Femur (tissue), 1 donor: ENCODE measurements around the gene VDAC2.
A peak's percentile ranks its signal among the peaks of the same experiment; 100 is the strongest.
"Not testable (repeated sequence)": the region's sequence is repeated elsewhere in the genome, so short reads cannot be mapped to it uniquely, and the experiment has no call there.

Source experiments
- DNase-seq: peaks from one replicate; pipeline ENCODE4 v3.0.0-alpha.2; 2017

The VDAC2 gene

DNA sequence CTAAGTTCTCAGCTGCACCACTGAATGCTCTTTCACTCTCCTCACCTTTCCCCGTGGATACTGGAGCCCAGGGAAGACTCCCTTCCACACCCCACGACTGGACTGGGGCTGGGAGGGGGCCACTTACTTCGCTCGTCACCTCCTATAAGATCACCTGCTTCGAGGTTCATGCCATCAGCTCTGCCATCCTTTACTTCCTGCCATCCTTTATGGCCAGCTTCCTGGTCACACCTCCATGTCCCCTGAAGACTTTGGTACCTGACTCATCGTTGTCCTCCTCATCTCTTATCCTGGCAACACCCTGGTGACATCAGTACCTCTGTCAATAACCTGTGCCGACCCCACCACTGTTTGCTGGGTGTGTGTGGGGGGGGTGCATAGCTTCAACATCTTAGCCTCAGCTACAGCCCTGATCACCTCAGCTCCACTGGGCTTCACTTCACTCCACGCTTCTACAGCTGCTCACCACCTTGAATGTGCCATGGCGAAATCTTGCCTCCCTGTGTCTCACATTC is 8.7 kb upstream of the VDAC2 start:
- no peak for DNase-seq

DNA sequence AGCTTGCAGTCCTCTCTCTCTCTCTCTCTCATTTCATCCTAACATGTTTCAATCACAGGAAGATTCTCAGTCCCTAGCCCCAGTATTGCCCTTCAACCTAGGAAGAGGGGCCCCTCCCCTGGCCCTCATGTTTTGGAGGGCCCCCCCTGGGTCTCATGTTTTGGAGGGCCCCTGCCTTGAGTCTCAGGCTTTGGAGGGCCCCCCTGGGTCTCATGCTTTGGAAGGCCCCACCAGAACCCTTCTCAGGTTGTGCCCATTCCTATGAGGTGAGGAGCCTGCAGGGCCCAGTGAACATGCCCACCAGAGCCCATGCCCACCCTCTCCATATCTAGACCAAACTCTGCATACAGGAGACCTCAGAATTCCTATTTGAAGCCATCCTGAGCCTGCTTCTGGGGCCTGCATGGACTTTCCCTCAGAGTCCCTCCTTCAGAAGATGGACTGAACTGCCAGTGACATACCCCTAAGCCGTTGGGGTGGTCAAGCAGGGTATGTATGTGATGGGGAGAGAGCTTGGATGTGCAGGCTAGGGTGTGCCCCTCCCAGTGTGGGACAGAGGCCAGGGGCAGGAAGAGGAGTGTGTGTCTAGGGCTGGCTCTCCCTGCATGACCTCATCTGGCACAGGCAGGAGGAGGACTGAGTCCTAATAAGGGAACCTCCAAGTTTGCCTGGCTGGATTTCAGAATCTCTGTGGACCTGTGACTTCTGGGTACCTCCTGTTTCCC is 8.1 kb upstream of the VDAC2 start:
- DNase-seq: peak; percentile 36

DNA sequence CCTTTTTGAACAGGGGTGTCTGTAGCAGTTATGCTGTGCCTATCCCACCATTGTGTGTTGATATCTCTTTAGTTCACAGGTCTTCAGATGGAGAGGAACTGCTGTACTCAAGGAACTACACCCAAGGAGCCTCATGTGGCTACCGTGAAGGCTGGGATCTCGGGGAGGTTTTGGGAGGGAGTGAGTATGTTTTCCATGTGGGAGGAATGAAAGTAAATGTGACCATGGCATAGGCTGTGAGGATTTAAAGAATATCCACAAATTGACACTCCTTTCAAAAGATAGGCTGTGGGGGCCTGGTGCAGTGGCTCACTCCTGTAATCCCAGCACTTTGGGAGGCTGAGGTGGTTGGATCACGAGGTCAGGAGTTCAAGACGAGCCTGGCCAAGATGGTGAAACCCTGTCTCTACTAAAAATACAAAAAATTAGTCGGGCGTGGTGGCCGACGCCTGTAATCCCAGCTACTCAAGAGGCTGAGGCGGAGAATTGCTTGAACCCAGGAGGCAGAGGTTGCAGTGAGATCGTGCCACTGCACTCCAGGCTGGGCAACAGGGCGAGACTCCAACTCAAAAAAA is 7.5 kb upstream of the VDAC2 start:
- DNase-seq: not testable (repeated sequence)

DNA sequence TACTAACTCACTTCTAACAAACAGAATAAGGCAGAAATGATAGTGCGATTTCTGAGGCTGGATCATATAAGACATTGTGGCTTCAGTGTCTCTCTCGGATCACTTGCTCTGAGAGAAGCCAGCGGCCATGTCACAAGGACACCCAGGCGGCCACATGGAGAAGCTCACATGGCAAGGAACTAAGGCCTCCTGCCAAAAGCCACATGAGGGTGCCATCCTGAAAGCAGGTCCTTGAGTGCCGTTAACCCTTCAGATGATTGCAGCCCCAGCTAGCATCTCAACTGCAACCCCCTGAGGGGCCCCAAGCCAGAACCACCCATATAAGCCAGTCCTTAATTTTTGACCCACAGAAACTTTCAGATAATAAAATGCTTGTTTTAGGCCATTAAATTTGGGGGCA is 6.9 kb upstream of the VDAC2 start:
- no peak for DNase-seq

DNA sequence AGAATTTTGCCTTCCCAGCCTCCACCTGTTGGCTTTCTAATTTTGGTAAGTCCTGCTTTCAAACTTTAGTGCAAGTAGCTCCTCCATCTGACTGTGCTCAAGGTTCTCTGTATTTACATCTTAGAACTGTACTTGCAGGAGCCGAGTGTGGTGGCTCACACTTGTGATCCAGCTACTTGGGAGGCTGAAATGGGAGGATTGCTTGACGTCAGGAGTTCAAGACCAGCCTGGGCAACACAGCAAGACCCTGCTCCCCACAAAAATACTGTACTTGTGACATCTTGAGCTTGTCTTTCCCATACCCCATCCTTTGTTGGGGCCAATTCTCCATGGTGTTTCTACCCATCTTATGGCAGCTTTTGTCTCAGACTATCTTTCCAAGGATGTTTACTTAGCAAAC is 4.7 kb upstream of the VDAC2 start:
- DNase-seq: no peak

DNA sequence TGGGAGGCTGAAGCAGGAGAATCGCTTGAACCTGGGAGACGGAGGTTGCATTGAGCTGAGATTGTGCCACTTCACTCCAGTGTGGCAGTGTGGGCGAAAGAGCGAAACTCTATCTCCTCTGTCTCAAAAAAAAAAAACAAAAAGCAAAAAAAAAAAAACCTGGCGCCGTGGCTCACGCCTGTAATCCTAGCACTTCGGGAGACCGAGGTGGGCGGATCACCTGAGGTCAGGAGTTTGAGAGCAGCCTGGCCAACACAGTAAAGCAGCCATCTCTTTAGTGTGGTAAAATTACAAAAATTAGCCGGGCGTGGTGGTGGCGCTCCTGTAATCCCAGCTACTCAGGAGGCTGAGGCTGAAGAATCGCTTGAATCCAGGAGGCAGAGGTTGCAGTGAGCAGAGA is 4.0 kb upstream of the VDAC2 start:
- DNase-seq: not testable (repeated sequence)

DNA sequence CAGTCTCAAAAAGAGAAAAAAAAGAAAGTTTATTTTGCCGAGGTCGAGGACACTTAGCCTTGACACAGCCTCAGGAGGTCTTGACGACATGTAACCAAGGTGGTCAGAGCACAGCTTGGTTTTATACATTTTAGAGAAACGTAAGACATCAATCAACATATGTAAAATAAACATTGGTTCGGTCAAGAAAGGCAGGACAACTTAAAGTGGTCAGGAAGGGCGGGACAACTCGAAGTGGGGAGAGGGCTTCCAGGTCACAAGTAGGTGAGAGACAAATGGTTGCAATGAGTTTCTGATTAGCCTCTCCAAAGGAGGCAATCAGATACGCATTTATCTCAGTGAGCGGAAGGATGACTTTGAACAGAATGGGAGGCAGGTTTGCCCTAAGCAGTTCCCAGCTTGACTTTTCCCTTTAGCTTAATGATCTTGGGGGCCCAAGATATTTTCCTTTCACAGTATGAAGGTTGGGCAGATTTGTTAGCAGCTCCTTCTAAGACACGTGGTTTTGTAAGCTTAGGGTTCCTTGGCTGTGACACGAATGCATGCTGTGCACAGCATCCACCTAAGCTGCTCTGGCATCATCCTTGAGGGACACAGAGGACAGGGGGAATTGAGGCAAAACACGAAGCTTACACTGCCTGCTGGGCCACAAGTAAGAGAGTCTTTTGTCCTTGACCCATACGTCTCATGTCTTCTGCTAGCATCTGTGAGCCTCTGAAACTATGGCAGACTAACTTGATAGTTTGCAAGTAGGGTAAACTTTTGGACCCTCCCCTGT is 3.3 kb upstream of the VDAC2 start:
- DNase-seq: no peak

DNA sequence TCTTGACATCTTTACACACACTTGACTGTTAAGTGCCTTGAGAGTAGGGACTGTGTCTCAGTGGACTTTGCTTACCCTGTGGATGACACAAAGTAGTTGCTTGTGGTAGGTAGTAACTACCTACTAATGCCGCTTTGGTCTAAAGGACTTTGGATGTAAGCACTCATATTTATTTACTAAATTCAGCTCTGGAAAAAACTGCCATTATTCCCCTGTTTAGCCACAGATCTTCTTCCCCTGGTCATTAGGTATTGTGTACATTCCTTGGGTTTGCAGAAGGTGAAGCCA is 2.8 kb upstream of the VDAC2 start:
- no peak for DNase-seq

DNA sequence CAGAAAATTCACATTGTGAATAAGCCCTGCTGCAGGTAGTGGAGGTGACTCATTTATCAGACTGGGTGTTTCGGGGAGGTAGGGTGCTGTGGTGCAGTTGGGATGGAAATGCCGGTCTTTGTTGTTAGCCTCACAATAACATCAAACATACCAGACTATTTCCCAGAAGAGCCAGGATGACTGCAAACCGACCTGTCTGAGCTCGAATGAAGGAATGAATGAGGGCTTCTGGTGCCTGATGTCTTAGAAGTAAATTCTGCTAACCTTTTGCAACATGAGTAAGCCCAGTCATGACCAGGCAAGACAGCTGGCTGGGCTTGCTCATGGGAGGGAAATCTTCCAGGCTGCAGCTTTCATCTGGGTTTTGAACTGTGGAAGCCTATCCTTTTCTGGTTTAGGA is 2.4 kb upstream of the VDAC2 start:
- DNase-seq: peak; percentile 51

DNA sequence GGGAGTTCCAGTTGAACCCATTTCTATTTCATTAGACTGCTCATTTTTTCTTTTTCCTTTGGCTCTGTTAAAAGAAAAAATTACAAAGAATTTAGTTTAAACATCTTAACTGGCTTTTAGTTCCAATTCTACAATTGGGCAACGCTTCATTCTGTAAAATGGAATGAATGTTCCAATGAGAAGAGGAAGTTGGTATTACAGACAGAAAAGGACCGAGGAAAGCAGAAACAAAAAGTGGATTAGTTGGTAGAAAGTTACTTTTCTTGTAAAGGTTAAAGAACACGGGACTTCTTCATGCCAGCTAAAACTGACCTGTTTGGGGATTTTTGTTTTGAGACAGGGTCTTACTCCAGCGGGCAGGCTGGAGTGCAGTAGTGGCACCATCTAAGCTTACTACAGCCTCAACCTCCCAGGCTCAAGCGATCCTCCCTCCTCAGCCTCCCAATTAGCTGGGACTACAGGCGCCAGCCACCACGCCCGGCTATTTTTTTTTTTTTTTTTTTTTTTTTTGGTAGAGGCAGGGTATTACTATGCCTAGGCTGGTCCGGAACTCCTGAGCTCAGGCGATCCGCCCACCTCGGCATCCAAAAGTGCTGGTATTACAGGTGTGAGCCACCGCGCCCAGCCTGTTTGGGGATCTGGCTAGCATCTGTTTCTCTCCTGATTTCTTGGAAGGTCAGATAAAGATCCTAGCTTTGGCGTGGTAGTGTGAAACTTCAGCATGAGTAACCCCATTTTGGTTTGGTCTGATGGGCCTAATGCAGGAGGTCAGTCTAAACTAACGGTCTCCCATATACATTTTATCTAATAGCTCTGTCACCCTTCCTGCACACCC is 1.3 kb upstream of the VDAC2 start:
- DNase-seq: no peak

DNA sequence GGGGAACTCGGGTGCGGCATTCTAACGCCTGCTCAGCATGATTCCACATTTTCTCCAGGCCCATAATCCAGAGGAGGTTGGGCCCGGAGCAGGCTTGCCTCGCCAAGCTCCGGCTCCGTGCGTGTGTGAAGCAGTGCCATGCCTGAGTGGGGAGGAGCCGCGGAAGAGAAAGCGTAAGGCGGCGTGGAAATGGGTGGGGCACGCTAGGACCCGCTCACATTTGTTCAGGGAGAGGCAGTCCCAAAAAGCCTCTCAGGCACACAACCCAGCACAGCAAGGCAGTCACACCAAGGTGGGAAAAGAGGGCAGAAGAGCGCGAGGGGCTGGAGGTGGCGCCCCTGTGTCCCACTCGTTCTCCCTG is 695 bp upstream of the VDAC2 start:
- peak; percentile 89 for DNase-seq

DNA sequence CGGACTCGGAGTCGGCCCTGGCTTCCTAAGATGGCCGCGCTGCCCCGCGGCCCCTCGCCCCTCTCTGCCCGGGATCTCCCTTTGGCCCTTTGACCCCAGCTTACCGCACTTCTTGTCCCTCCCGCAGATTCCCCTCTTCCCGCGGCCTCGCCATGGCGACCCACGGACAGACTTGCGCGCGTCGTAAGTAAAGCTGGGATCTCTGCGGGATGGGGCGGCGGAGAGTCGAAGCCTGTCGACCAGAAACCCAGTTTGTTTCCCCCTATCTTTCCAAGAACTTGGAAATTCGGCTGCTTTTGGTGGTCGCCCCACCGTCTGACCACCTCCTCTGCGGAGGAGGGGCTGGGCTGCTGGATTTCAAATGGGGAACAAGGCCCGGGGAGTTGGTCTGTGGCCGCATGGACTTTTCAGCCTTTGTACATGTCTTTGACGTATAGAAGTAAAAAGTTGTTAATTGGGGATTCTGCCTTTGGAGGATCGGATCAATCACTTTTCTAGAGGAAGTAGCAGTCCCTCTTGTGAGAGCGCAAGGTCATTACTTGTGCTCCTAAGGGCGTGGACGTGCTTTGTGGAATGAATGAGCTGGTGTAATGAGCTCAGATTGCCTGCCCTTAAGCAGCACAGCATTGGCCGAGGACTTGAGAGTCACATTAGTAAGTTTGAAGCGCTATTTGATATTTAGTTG is 553 bp downstream of the VDAC2 start:
- peak; percentile 46 for DNase-seq

DNA sequence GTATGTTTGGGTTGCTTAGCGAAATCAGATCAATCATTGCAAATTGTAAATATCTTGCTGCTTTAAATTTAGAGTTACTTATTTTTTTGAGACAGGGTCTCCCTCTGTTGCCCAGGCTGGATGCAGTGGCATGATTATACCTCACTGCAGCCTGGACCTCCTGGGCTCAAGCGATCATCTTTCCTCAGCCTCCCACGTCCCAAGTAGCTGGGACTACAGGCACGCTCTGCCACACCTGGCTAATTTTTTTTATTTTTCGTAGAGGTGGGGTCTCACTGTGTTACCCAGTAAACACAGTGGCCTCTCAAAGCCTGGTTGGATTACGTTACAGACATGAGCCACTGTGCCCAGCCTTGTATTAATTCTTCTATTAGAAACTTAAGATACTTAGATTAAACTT is 1.7 kb downstream of the VDAC2 start:
- DNase-seq: no peak

DNA sequence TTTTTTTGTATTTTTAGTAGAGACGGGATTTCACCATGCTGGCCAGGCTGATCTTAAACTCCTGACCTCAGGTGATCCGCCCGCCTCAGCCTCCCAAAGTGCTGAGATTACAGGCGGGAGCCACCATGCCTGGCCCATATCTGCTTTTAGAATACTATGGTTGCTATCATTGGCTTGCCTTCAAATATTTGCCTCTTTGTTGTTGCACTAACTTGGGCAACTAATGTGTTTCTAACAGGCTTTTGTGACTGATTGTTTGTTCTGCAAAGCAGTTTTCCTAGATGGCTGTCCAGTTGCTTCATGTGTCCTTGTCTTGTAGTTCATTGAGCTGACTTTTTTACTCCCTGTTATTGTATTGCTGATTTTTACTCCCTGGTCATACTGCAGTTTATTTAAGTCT is 9.7 kb downstream of the VDAC2 start:
- no peak for DNase-seq

DNA sequence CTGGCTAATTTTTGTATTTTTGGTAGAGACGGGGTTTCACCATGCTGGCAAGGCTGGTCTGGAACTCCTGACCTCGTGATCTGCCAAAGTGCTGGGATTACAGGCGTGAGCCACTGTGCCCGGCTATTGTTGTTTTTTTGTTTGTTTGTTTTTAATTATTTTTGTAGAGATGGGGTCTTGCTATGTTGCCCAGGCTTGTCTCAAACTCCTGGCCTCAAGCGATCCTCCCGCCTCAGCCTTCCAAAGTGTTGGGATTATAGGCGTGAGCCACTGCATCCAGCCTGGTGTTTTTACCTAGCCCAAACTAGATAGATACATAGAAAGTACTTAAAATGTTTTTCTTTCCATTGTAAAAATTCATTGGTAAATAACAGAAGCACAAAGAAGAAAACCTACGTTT is 10.9 kb downstream of the VDAC2 start:
- not testable (repeated sequence) for DNase-seq

DNA sequence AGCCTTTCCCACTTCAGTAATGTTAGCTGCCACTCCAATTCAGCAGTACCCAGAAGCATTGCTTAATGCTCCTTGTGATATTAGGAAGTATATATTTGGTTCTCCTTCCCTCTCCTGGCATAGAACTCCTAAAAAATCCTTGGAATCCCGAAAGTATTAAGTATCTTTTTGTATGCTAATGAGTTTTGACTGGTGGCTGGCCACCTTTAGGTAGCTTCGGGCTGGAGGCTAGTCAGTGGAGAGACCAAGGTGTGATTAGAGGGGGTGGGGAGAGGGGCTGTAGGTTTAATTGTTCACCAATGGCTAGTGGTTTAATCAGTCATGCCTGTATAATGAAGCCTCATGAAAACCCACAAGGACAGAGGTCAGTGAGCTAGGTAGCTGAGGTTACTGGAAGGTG is 12.9 kb downstream of the VDAC2 start:
- no peak for DNase-seq

DNA sequence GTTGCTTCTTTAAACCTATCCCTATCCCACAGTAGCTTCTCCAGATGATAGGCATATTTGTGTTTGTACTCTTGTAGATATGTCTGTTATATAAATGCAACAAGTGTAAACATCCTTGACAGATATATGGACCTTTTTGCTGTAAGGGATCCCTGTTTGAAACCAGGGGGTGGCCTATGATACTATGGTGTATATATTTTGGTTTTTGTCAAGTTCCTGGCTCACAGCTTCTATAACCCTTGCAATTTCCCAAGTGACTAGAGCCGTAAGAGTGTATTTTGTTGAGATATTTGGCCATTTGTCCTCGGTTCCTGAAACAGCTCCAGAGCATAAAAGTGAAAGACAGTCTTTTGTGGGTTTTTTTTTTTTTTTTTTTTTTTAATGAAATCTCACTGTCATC is 15.5 kb downstream of the VDAC2 start:
- DNase-seq: no peak

DNA sequence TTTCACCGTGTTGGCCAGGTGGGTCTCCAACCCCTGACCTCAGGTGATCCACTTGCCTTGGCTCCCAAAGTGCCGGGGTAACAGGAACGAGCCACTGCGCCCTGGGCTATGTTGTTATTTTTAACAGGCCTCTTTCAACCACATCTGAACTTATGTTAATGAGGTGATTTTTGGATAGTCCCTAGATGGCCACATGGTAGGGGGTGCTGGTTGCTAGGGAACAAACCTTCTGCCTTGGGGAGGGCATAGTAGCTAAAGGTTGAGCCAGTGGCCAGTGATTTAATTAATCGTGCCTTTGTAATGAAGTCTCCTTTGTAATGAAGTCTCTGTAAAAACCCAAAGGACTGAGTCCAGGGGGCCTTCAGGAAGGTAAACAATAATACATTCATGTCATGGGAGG is 16.1 kb downstream of the VDAC2 start:
- DNase-seq: no peak

DNA sequence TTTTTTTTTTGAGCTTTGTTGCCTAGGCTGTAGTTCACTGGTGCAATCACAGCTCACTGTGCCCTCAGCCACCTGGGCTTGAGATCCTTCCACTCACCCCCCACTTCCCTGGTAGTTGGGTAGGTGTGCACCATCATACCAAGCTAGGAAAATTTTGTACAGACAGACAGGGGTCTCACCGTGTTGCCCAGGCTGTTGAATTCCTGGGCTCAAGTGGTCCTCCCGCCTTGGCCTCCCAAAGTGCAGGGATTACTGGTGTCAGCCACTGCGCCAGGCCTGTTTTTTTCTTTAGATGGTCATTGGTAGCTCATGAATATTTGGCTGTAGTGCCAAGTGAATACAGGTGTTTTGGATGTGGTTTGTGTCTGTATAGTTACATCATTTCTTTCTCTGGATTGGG is 17.7 kb downstream of the VDAC2 start:
- no peak for DNase-seq

DNA sequence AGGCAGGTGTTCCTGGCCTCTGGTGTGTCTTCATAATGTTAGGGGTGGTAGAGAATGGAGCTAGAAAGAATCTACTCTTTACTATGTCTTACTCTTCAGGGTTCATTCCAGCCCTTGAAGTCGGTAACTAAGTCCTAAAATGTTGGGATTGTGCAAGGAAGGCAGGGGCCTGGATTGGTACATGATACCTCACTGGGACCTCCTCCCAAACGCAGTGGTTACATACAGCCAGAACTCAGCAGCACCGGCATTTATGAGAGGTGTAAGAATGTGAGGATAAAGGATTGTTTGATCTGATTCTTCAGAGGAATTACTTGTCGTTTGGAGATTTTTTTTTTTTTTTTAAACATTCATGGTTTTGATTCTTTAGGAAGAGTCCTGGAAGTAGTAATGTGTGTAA is 18.2 kb downstream of the VDAC2 start:
- DNase-seq: no peak

DNA sequence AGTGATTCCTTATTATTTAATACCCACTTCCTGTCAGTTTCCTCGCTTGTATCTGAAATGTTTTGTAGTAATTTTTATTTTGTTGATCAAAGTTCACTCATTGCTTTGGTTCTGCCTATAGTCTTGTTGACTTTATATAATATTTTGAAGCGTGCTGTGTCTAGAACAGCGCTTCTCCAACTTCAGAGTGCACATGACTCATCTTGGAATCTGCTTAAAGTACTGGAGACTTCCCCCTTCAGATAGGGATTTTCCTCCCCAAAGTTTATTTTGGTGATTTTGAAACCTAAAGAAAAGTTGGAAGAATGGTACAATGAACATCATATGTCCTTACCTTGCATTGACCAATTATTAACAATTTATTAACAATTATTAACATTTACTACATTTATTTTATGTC is 19.4 kb downstream of the VDAC2 start:
- DNase-seq: no peak

DNA sequence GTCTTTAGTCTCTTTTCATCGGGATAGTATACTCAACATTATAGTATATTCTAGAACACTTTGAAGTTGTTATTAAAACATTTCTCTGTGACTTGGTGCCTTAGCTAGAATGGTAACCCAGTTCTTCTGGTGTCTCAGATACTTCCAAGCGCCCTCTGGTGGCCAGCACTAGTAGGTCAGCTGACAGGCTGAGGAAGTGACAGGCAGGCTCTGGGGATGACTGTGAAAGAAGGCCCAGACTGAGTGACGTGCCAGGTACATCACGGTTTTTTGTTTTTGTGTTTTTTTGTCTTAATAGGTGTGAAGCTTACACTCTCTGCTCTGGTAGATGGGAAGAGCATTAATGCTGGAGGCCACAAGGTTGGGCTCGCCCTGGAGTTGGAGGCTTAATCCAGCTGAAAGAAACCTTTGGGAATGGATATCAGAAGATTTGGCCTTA is 20.0 kb downstream of the VDAC2 start:
- DNase-seq: peak; percentile 90
